ENCODE data around the gene ADGRB3. TPM values are rescaled to one million over a fixed set of nuclear protein-coding genes. Genes with fewer than 3 reads are reported as not detected.

ADGRB3 gene
- total and polyA plus RNA-seq, 4 donors: 0.47 to 24.6 (median 1.9) TPM

DNA sequence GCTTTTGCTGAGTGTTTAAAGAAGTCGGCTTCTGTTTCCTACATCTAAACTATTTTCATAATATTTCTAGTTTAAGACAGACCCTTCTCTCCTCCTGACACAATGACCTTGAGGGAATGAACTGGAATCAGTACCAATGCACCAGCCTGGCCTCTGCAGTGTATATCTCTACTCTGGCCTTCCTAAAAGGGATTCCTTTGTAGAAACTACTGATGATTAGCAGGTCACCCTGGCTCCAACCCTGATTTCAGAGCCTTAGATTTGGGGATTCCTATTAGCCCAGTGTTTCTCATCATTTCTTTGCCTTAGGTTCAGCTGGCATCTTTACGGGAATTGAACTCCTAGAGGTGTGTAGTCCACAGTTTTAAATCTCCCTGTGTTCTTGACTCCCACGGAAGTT lies 75.4 kb downstream of the ADGRB3 start:
- H3K36me3 ChIP-seq (ENCODE audit: control insufficient read depth in 4 of 4, insufficient read depth in 4 of 4, low read length in 4 of 4): no peaks in the 10 kb centered on the region
- peaks cover 0 to 18% (median 9%) of the 10 kb centered on the region in 5 donors for H3K4me1 ChIP-seq (ENCODE audit: control insufficient read depth in 5 of 5, insufficient read depth in 5 of 5, low read length in 5 of 5)
- H3K9ac ChIP-seq (ENCODE audit: insufficient read depth in 1 of 2, low read length in 2 of 2): no peak overlapping the region
- no peaks in the 10 kb centered on the region for H3K9me3 ChIP-seq (ENCODE audit: control insufficient read depth in 4 of 4, insufficient read depth in 3 of 4, low read length in 3 of 4)
- H3K27me3 ChIP-seq (ENCODE audit: control insufficient read depth in 3 of 3, insufficient read depth in 3 of 3, low read length in 2 of 3): no peaks in the 10 kb centered on the region
- DNase-seq (no peak), ATAC-seq (ENCODE audit: insufficient read depth, low FRiP score) (no peak)
- TF ChIP-seq, protein P1, sequence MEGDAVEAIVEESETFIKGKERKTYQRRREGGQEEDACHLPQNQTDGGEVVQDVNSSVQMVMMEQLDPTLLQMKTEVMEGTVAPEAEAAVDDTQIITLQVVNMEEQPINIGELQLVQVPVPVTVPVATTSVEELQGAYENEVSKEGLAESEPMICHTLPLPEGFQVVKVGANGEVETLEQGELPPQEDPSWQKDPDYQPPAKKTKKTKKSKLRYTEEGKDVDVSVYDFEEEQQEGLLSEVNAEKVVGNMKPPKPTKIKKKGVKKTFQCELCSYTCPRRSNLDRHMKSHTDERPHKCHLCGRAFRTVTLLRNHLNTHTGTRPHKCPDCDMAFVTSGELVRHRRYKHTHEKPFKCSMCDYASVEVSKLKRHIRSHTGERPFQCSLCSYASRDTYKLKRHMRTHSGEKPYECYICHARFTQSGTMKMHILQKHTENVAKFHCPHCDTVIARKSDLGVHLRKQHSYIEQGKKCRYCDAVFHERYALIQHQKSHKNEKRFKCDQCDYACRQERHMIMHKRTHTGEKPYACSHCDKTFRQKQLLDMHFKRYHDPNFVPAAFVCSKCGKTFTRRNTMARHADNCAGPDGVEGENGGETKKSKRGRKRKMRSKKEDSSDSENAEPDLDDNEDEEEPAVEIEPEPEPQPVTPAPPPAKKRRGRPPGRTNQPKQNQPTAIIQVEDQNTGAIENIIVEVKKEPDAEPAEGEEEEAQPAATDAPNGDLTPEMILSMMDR (IDR thresholded peaks at IDR 0.05; ENCODE audit: control extremely low read depth, extremely low read depth): no peak
- 75 to 81% methylated on average over 3 of the region's 3 CpGs for WGBS, 2 donors
- H3K4me3 ChIP-seq: no peak overlapping the region
- H3K27ac ChIP-seq (ENCODE audit: low read depth in 1 of 2, low read length in 1 of 2): no peak overlapping the region

DNA sequence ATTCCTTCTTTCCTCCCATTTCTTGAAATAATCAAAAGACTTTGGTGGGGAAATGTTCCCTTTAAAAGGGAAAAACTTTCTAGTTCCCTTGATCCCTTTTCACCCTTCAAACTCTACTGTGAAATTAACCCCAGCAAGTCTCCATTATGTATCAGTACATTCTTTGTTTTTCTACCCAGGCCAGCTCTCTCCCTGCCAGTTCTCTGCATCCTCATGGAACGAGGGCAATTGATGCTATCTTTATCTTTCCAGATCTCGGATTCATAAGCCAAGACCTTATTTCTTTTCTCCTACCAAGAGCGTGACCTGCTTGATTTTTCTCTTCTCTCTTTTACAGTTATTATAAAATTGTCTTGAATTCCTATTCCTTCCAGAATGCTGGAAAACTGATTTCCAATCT lies 75.8 kb downstream of the ADGRB3 start:
- DNase-seq: no peak
- WGBS, 2 donors: 75 to 86% methylated on average over 3 of the region's 3 CpGs
- ATAC-seq (ENCODE audit: insufficient read depth, low FRiP score): no peak
- no peak overlapping the region for H3K27ac ChIP-seq (ENCODE audit: low read depth in 1 of 2, low read length in 1 of 2)
- H3K4me3 ChIP-seq: no peak overlapping the region
- no peaks in the 10 kb centered on the region for H3K36me3 ChIP-seq (ENCODE audit: control insufficient read depth in 4 of 4, insufficient read depth in 4 of 4, low read length in 4 of 4)
- TF ChIP-seq, protein P1 (IDR thresholded peaks at IDR 0.05; ENCODE audit: control extremely low read depth, extremely low read depth): no peak
- no peaks in the 10 kb centered on the region for H3K27me3 ChIP-seq (ENCODE audit: control insufficient read depth in 3 of 3, insufficient read depth in 3 of 3, low read length in 2 of 3)
- no peak overlapping the region for H3K9ac ChIP-seq (ENCODE audit: insufficient read depth in 1 of 2, low read length in 2 of 2)
- peaks cover 0 to 18% (median 9%) of the 10 kb centered on the region in 5 donors for H3K4me1 ChIP-seq (ENCODE audit: control insufficient read depth in 5 of 5, insufficient read depth in 5 of 5, low read length in 5 of 5)
- no peaks in the 10 kb centered on the region for H3K9me3 ChIP-seq (ENCODE audit: control insufficient read depth in 4 of 4, insufficient read depth in 3 of 4, low read length in 3 of 4)

DNA sequence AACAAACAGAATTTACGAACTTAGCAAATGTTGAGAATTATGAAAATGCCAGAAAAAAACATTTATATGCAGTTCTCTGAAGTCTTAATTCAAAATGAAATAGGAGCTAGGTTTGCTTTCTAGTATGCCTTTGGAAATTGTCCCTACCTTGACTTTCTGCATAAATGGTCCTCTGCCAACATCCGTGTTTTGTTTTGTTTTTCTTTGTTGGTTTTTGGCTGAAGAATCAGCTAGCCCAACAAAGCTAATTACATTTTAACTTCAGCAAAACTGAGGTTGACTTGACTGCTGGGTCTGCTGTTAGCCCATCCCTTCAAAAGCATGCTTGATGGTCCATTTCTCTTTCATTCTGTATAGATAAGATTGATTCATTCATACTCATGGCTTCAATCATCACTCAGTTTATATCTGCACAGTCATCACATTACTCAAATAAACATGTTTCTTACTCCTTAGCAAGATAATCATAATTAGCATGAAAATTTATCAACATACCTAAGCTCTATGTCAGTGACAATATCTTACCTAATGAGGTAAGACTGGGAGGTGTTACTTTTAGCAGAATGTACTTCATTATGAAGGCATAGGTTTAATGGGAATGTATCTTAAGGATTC lies 76.4 kb downstream of the ADGRB3 start:
- DNase-seq: no peak
- Histone ChIP-seq H3K36me3 (ENCODE audit: control insufficient read depth in 4 of 4, insufficient read depth in 4 of 4, low read length in 4 of 4) (no peaks in the 10 kb centered on the region), H3K27ac (ENCODE audit: low read depth in 1 of 2, low read length in 1 of 2) (no peak overlapping the region), H3K4me3 (no peak overlapping the region), H3K9me3 (ENCODE audit: control insufficient read depth in 4 of 4, insufficient read depth in 3 of 4, low read length in 3 of 4) (no peaks in the 10 kb centered on the region), H3K27me3 (ENCODE audit: control insufficient read depth in 3 of 3, insufficient read depth in 3 of 3, low read length in 2 of 3) (no peaks in the 10 kb centered on the region), H3K9ac (ENCODE audit: insufficient read depth in 1 of 2, low read length in 2 of 2) (no peak overlapping the region), H3K4me1 (ENCODE audit: control insufficient read depth in 5 of 5, insufficient read depth in 5 of 5, low read length in 5 of 5) (peaks cover 0 to 18% (median 9%) of the 10 kb centered on the region in 5 donors)
- TF ChIP-seq, protein P1 (IDR thresholded peaks at IDR 0.05; ENCODE audit: control extremely low read depth, extremely low read depth): no peak
- 71 to 77% methylated on average over 2 of the region's 2 CpGs for WGBS, 2 donors
- ATAC-seq (ENCODE audit: insufficient read depth, low FRiP score): no peak

DNA sequence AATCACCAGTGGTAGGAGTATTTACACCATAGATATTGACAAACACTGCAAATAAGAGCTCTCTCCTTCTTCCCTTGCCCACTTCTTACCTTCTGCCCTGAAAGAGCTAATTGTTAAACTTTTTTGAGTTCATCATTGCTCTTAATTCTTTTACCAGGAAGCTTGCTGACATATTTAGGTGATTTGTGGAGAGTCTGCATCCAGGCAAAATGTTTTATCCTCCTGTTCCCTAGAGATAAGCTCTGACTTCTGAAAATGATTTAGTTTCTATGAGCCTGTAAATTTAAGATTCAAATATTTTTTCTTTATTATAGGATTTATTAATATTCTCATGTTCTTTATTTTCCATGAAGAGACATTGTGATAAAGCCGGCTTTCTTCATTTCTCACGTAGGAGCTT lies 81.5 kb downstream of the ADGRB3 start:
- ATAC-seq (ENCODE audit: insufficient read depth, low FRiP score) (no peak), DNase-seq (no peak)
- WGBS, 2 donors: 60 to 71% methylated on average over 2 of the region's 2 CpGs
- Histone ChIP-seq H3K36me3 (ENCODE audit: control insufficient read depth in 4 of 4, insufficient read depth in 4 of 4, low read length in 4 of 4) (no peaks in the 10 kb centered on the region), H3K27ac (ENCODE audit: low read depth in 1 of 2, low read length in 1 of 2) (no peak overlapping the region), H3K27me3 (ENCODE audit: control insufficient read depth in 3 of 3, insufficient read depth in 3 of 3, low read length in 2 of 3) (no peaks in the 10 kb centered on the region), H3K9ac (ENCODE audit: insufficient read depth in 1 of 2, low read length in 2 of 2) (no peak overlapping the region), H3K4me1 (ENCODE audit: control insufficient read depth in 5 of 5, insufficient read depth in 5 of 5, low read length in 5 of 5) (peaks cover 0 to 15% (median 0%) of the 10 kb centered on the region in 5 donors), H3K4me3 (no peak overlapping the region), H3K9me3 (ENCODE audit: control insufficient read depth in 4 of 4, insufficient read depth in 3 of 4, low read length in 3 of 4) (no peaks in the 10 kb centered on the region)
- TF ChIP-seq, protein P1 (IDR thresholded peaks at IDR 0.05; ENCODE audit: control extremely low read depth, extremely low read depth): no peak
